Vagina (tissue), 2 donors: ENCODE measurements around the gene ATPAF2.

Experiments
- POLR2AphosphoS5 ChIP-seq, 2 donors: sonication (generic); formaldehyde crosslinking; IDR thresholded peaks; one replicate each; pipeline ENCODE4 v1.9.0; 2017; ENCODE audit warnings: antibody characterized with exemption in 2 of 2, mild to moderate bottlenecking in 2 of 2, low read depth in 1 of 2; ENCODE audit not compliant: insufficient read depth in 1 of 2
- TF ChIP-seq, protein P1 (sequence below), 3 experiments: fragments of 450-650 bp in 2 of 3; fragments of 200-600 bp in 1 of 3; sonication (generic) in 1 of 3; IDR thresholded peaks; one replicate each; pipeline ENCODE4 v1.5.1; 2017 to 2019; ENCODE audit warnings: antibody characterized with exemption in 3 of 3, mild to moderate bottlenecking in 2 of 3, moderate library complexity in 2 of 3

DNA sequence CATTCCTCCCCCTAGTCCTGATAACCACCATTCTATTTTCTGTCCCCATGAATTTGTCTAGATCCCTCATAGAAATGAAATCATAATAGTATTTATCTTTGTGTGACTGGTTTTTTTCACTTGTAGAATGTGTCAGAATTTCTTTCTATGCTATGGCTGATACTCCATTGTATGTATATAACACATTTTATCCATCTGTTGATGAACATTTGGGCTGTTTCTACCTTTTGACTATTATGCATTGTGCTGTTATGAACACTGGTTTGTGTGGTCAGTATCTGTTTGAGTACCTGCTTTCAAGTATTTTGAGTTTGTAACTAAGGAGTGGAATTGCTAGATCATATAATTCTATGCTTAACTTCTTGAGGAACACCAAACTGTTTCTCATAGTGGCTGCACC, 32.8 kb upstream of the ATPAF2 start:
- TF ChIP-seq, protein P1, sequence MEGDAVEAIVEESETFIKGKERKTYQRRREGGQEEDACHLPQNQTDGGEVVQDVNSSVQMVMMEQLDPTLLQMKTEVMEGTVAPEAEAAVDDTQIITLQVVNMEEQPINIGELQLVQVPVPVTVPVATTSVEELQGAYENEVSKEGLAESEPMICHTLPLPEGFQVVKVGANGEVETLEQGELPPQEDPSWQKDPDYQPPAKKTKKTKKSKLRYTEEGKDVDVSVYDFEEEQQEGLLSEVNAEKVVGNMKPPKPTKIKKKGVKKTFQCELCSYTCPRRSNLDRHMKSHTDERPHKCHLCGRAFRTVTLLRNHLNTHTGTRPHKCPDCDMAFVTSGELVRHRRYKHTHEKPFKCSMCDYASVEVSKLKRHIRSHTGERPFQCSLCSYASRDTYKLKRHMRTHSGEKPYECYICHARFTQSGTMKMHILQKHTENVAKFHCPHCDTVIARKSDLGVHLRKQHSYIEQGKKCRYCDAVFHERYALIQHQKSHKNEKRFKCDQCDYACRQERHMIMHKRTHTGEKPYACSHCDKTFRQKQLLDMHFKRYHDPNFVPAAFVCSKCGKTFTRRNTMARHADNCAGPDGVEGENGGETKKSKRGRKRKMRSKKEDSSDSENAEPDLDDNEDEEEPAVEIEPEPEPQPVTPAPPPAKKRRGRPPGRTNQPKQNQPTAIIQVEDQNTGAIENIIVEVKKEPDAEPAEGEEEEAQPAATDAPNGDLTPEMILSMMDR (IDR thresholded peaks at IDR 0.05) = no peak
- TF ChIP-seq POLR2AphosphoS5 (IDR thresholded peaks at IDR 0.05; ENCODE audit: insufficient read depth in 1 of 2, low read depth in 1 of 2) = no peak
